ENCODE data around the gene EML1.

DNA sequence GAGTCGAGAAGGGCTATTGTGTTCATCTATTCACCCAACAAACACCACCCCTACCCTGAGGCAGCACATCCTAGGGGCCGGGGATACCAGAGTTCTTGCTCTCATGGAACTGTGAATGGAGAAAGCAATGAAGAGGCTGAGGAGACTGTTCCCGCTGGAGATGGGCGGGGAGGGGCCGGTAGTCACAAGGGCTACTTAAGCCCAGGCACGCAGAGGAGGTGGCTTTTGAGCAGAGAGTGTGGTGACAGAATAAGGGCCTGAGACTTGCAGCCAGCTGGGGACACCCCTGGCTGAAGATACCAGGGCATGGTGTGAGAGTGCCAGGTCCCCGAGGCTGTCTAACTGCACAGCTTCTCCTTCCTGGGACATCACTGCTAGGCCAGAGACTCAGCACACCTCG, 157.9 kb downstream of the EML1 start:
- TF ChIP-seq, protein P1, sequence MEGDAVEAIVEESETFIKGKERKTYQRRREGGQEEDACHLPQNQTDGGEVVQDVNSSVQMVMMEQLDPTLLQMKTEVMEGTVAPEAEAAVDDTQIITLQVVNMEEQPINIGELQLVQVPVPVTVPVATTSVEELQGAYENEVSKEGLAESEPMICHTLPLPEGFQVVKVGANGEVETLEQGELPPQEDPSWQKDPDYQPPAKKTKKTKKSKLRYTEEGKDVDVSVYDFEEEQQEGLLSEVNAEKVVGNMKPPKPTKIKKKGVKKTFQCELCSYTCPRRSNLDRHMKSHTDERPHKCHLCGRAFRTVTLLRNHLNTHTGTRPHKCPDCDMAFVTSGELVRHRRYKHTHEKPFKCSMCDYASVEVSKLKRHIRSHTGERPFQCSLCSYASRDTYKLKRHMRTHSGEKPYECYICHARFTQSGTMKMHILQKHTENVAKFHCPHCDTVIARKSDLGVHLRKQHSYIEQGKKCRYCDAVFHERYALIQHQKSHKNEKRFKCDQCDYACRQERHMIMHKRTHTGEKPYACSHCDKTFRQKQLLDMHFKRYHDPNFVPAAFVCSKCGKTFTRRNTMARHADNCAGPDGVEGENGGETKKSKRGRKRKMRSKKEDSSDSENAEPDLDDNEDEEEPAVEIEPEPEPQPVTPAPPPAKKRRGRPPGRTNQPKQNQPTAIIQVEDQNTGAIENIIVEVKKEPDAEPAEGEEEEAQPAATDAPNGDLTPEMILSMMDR (IDR thresholded peaks at IDR 0.05) = no peak
- no peak for TF ChIP-seq ZFX (IDR thresholded peaks at IDR 0.05; ENCODE audit: borderline replicate concordance)

Measured in 22Rv1 (cell line).